ENCODE measurements around the gene LYPD6B. TPM values are rescaled to one million over a fixed set of nuclear protein-coding genes. Genes with fewer than 3 reads are reported as not detected.

The LYPD6B gene
- total RNA-seq, 2 donors from 2014 or later, result 12.6 to 14.5 TPM

- H3K9me3 Mint-ChIP-seq, result no peaks in the 10 kb centered on the region
- H3K4me1 Mint-ChIP-seq, result peaks cover 26% of the 10 kb centered on the region
- H3K4me3 ChIP-seq (ENCODE audit: low read length), result no peak overlapping the region
- no peak for TF ChIP-seq CTCF (conservative IDR thresholded peaks at IDR 0.05)
- no peak overlapping the region for H3K9ac ChIP-seq (ENCODE audit: extremely low read depth, low read length, poor library complexity, severe bottlenecking)
- peaks cover 13% of the 10 kb centered on the region for H3K27me3 Mint-ChIP-seq (ENCODE audit: insufficient read depth)
- H3K36me3 ChIP-seq (ENCODE audit: control insufficient read depth, insufficient read depth, low read length), result no peaks in the 10 kb centered on the region
- peaks cover 32% of the 10 kb centered on the region for H3K27me3 ChIP-seq (ENCODE audit: control insufficient read depth, insufficient read depth, low read length, poor library complexity, severe bottlenecking)
- no peak overlapping the region for H3K4me3 Mint-ChIP-seq
- no peak overlapping the region for H3K27ac ChIP-seq (ENCODE audit: low read depth, low read length)
- H3K36me3 Mint-ChIP-seq (ENCODE audit: low read depth), result no peaks in the 10 kb centered on the region
- H3K4me1 ChIP-seq (ENCODE audit: control insufficient read depth, insufficient read depth, low read length), result no peaks in the 10 kb centered on the region
- no peaks in the 10 kb centered on the region for H3K9me3 ChIP-seq (ENCODE audit: control insufficient read depth, low read length)
- DNase-seq, result no peak
- no peak overlapping the region for H3K27ac Mint-ChIP-seq
- 38 to 88% methylated on average over 1 of the region's 1 CpG for WGBS, 2 experiments (ENCODE audit: insufficient coverage in 1 of 2, insufficient read length in 1 of 2)
Measured at GRCh38 chr2:149164296-149164695, 125.8 kb downstream of the LYPD6B start.

GRCh38 chr2:149164827-149165226 lies 126.3 kb downstream of the LYPD6B start:
- Histone ChIP-seq H3K4me3 (ENCODE audit: low read length) (no peak overlapping the region), H3K9ac (ENCODE audit: extremely low read depth, low read length, poor library complexity, severe bottlenecking) (no peak overlapping the region), H3K9me3 (ENCODE audit: control insufficient read depth, low read length) (no peaks in the 10 kb centered on the region), H3K27me3 (ENCODE audit: control insufficient read depth, insufficient read depth, low read length, poor library complexity, severe bottlenecking) (peaks cover 32% of the 10 kb centered on the region), H3K36me3 (ENCODE audit: control insufficient read depth, insufficient read depth, low read length) (no peaks in the 10 kb centered on the region), H3K4me1 (ENCODE audit: control insufficient read depth, insufficient read depth, low read length) (no peaks in the 10 kb centered on the region), H3K27ac (ENCODE audit: low read depth, low read length) (no peak overlapping the region)
- peaks cover 13% of the 10 kb centered on the region for H3K27me3 Mint-ChIP-seq (ENCODE audit: insufficient read depth)
- no peaks in the 10 kb centered on the region for H3K36me3 Mint-ChIP-seq (ENCODE audit: low read depth)
- no peak overlapping the region for H3K4me3 Mint-ChIP-seq
- no peak overlapping the region for H3K27ac Mint-ChIP-seq
- no peaks in the 10 kb centered on the region for H3K9me3 Mint-ChIP-seq
- H3K4me1 Mint-ChIP-seq, result peaks cover 32% of the 10 kb centered on the region
- no peak for TF ChIP-seq CTCF (conservative IDR thresholded peaks at IDR 0.05)
- DNase-seq, result no peak

- Mint-ChIP-seq H3K27me3 (ENCODE audit: insufficient read depth) (peaks cover 13% of the 10 kb centered on the region), H3K4me3 (no peak overlapping the region), H3K36me3 (ENCODE audit: low read depth) (peaks cover under 1% of the 10 kb centered on the region), H3K4me1 (peaks cover 33% of the 10 kb centered on the region), H3K9me3 (peaks cover under 1% of the 10 kb centered on the region), H3K27ac (peak overlapping the region; percentile 31)
- H3K4me1 ChIP-seq (ENCODE audit: control insufficient read depth, insufficient read depth, low read length), result peaks cover 2% of the 10 kb centered on the region
- H3K9ac ChIP-seq (ENCODE audit: extremely low read depth, low read length, poor library complexity, severe bottlenecking), result no peak overlapping the region
- peaks cover 2% of the 10 kb centered on the region for H3K9me3 ChIP-seq (ENCODE audit: control insufficient read depth, low read length)
- peaks cover 30% of the 10 kb centered on the region for H3K27me3 ChIP-seq (ENCODE audit: control insufficient read depth, insufficient read depth, low read length, poor library complexity, severe bottlenecking)
- no peak overlapping the region for H3K27ac ChIP-seq (ENCODE audit: low read depth, low read length)
- no peaks in the 10 kb centered on the region for H3K36me3 ChIP-seq (ENCODE audit: control insufficient read depth, insufficient read depth, low read length)
- WGBS, 2 experiments (ENCODE audit: insufficient coverage in 1 of 2, insufficient read length in 1 of 2), result 76 to 90% methylated on average over 4 to 5 of the region's 5 CpGs
- no peak overlapping the region for H3K4me3 ChIP-seq (ENCODE audit: low read length)
- no peak for TF ChIP-seq CTCF (conservative IDR thresholded peaks at IDR 0.05)
- DNase-seq, result no peak
Measured at GRCh38 chr2:149167001-149167780, 128.7 kb downstream of the LYPD6B start.
